Measurements from ENCODE around the gene RPL13A. TPM values are rescaled to one million over a fixed set of nuclear protein-coding genes. Genes with fewer than 3 reads are reported as not detected.

Gene RPL13A
- total and polyA plus RNA-seq, 2 of the 13 experiments (the other 11 are each of a cell fraction or from before 2014, with no cell fraction given): 2,601 to 3,407 TPM

DNA sequence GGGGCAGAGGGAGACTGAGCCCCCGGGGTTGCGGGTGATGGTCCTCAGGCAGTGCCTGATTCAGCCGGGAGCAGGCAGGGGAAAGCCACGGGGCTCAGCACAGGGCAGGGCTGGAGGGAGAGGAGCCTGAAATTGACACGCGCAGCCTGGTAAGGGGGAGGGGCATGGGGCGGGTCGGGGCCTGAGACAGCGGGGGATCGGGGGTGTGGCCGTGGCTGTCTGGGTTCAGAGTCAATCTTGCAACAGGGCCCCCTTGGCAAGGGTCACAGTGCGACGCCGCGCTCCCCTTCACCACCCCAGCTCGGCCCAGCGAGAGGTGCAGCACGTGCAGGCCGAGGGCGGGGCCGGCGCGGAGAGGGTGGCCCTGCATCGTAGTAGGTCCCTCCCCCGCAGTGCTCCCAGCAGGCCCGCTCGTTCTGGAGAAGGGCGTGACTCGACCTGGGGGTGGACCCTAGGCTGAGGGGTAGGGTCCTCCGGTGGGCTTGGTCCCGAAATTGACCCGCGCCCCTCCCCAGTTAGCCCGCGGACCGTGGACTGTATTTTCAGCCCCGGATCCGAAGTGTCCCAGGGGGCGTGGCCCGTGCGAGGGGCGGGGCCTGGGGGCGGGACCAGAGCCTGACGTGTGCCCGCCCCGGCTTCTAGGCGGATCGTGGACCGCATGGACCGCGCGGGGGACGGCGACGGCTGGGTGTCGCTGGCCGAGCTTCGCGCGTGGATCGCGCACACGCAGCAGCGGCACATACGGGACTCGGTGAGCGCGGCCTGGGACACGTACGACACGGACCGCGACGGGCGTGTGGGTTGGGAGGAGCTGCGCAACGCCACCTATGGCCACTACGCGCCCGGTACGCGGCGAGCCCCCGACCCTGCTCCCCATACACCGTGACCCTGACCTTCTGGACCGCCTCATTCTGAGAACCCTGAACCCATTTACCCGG, 46.4 kb downstream of the RPL13A start (continued):
- TF ChIP-seq SP1 (IDR thresholded peaks at IDR 0.05) (no peak), SP1 (CRISPR knock-in tag; IDR thresholded peaks at IDR 0.05) (no peak), BCL6 (CRISPR knock-in tag; IDR thresholded peaks at IDR 0.05) (no peak), TARDBP (CRISPR knock-in tag; IDR thresholded peaks at IDR 0.05) (no peak)
- TF ChIP-seq, protein P1, sequence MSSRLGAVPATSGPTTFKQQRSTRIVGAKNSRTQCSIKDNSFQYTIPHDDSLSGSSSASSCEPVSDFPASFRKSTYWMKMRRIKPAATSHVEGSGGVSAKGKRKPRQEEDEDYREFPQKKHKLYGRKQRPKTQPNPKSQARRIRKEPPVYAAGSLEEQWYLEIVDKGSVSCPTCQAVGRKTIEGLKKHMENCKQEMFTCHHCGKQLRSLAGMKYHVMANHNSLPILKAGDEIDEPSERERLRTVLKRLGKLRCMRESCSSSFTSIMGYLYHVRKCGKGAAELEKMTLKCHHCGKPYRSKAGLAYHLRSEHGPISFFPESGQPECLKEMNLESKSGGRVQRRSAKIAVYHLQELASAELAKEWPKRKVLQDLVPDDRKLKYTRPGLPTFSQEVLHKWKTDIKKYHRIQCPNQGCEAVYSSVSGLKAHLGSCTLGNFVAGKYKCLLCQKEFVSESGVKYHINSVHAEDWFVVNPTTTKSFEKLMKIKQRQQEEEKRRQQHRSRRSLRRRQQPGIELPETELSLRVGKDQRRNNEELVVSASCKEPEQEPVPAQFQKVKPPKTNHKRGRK (CRISPR knock-in tag; IDR thresholded peaks at IDR 0.05): no peak
- TF ChIP-seq, protein P2, sequence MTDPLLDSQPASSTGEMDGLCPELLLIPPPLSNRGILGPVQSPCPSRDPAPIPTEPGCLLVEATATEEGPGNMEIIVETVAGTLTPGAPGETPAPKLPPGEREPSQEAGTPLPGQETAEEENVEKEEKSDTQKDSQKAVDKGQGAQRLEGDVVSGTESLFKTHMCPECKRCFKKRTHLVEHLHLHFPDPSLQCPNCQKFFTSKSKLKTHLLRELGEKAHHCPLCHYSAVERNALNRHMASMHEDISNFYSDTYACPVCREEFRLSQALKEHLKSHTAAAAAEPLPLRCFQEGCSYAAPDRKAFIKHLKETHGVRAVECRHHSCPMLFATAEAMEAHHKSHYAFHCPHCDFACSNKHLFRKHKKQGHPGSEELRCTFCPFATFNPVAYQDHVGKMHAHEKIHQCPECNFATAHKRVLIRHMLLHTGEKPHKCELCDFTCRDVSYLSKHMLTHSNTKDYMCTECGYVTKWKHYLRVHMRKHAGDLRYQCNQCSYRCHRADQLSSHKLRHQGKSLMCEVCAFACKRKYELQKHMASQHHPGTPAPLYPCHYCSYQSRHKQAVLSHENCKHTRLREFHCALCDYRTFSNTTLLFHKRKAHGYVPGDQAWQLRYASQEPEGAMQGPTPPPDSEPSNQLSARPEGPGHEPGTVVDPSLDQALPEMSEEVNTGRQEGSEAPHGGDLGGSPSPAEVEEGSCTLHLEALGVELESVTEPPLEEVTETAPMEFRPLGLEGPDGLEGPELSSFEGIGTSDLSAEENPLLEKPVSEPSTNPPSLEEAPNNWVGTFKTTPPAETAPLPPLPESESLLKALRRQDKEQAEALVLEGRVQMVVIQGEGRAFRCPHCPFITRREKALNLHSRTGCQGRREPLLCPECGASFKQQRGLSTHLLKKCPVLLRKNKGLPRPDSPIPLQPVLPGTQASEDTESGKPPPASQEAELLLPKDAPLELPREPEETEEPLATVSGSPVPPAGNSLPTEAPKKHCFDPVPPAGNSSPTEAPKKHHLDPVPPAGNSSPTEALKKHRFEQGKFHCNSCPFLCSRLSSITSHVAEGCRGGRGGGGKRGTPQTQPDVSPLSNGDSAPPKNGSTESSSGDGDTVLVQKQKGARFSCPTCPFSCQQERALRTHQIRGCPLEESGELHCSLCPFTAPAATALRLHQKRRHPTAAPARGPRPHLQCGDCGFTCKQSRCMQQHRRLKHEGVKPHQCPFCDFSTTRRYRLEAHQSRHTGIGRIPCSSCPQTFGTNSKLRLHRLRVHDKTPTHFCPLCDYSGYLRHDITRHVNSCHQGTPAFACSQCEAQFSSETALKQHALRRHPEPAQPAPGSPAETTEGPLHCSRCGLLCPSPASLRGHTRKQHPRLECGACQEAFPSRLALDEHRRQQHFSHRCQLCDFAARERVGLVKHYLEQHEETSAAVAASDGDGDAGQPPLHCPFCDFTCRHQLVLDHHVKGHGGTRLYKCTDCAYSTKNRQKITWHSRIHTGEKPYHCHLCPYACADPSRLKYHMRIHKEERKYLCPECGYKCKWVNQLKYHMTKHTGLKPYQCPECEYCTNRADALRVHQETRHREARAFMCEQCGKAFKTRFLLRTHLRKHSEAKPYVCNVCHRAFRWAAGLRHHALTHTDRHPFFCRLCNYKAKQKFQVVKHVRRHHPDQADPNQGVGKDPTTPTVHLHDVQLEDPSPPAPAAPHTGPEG (CRISPR knock-in tag; IDR thresholded peaks at IDR 0.05): no peak
- TF ChIP-seq, protein P3, sequence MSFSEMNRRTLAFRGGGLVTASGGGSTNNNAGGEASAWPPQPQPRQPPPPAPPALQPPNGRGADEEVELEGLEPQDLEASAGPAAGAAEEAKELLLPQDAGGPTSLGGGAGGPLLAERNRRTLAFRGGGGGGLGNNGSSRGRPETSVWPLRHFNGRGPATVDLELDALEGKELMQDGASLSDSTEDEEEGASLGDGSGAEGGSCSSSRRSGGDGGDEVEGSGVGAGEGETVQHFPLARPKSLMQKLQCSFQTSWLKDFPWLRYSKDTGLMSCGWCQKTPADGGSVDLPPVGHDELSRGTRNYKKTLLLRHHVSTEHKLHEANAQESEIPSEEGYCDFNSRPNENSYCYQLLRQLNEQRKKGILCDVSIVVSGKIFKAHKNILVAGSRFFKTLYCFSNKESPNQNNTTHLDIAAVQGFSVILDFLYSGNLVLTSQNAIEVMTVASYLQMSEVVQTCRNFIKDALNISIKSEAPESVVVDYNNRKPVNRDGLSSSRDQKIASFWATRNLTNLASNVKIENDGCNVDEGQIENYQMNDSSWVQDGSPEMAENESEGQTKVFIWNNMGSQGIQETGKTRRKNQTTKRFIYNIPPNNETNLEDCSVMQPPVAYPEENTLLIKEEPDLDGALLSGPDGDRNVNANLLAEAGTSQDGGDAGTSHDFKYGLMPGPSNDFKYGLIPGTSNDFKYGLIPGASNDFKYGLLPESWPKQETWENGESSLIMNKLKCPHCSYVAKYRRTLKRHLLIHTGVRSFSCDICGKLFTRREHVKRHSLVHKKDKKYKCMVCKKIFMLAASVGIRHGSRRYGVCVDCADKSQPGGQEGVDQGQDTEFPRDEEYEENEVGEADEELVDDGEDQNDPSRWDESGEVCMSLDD (CRISPR knock-in tag; IDR thresholded peaks at IDR 0.05; ENCODE audit: borderline replicate concordance): no peak

All from HepG2 (cell line).